Stimulated activated CD8-positive, alpha-beta memory T cell treated with anti-CD3 and anti-CD28 coated beads, Interleukin-2, amount 100 ng/mL, for 48 hours (primary cell): ENCODE results near the gene SULT1A1.
"Not testable (repeated sequence)": the region's sequence is repeated elsewhere in the genome, so short reads cannot be mapped to it uniquely, and the experiment has no call there.

ENCODE experiments used
- DNase-seq, 2 donors: peaks; one replicate each; pipeline ENCODE4 v3.0.0-alpha.2; 2020; ENCODE audit warnings: low read depth in 2 of 2

Gene SULT1A1

DNA sequence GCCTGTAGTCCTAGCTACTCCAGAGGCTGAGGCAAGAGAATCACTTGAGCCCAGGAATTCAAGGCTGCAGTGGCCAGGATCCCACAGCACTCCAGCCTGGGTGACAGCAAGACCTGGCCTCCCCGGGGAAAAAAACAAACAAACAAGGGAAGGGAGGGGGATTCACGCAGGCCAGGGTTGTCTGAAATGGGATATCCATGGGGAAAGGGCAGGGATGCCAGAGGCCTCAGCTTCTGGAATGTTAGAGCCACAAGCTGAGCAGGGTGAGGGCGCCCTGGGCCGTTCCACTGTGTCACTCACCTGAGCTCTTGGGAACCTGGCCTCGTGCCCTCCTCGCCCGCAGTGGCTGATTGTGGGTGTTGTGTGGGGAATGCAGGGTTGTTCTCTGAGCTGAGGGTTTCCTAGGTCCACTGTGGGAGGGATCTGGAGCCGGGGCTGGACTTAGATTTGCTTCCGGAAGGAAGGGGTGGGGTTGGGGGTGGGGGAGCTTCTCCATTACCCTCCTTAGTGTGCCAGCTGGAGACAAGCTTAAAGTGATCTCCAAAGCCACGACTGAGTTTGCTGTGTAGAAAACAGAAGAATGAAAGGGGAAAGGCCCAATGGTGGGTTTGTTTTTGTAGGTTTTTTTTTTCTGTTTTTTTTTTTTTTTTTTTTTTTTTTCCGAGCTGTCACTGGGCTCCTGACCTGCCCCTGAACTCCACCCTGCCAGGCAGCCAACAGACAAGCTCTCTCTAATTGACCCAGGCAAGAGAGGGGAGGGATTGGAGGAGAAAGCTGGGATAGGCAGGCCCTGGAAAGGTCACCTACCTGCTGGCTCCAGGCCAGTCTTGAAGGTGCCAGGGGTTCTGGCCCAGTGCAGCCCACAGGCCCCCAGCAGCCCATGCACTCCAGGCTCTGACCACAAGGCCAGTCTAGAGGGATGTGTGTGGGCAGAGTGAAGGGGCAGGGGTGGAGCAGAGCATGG is at the start of gene SULT1A1:
TSS of gene SULT1A1 (minus strand) at position 414 of the 964 bp plus-strand sequence. CDS start 1,189 bp downstream, outside the sequence.
- DNase-seq = no peak

- not testable (repeated sequence) for DNase-seq
These were observed 30.1 kb upstream of the SULT1A1 start for GRCh38 chr16:28639959-28640358.

GRCh38 chr16:28638359-28638758 is 28.5 kb upstream of the SULT1A1 start:
- not testable (repeated sequence) for DNase-seq

DNA sequence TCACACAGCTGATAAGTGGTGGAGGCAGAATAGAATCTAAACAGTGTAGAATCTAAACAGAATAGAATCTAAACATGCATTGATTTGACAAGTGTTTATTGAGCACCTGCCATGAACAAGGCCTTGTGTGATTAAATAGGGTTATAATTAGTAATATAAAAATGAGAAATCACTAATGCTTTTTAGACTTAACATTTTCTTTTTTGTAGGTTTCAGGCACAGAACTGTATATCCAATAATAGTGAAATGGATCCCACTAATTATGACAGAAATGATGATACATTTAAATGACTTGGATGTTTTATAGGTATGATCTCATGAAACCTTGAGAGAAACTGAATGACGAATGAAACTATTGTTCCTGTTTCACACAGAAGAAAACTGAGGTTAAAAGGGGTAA is 27.9 kb upstream of the SULT1A1 start, which contains the start of gene NPIPB8:
TSS of gene NPIPB8 (plus strand) at position 301 of the 400 bp plus-strand sequence. CDS start 296 bp downstream, outside the sequence.
- DNase-seq = not testable (repeated sequence)

- DNase-seq = not testable (repeated sequence)
These were observed 26.4 kb upstream of the SULT1A1 start for GRCh38 chr16:28636093-28636823.

DNA sequence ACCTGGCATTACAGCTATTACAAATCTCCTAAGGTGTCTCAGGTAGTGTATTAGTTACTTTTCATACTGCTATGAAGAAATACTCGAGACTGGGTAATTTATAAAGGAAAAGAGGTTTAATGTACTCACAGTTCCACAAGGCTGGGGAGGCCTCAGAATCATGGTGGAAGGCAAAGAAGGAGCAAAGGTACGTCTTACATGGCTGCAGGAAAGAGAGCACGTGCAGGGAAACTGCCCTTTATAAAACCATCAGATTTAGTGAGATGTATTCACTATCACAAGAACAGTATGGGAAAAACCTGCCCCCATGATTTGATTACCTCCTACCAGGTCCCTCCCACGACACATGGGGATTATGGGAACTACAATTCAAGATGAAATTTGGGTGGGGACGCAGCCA is 21.1 kb upstream of the SULT1A1 start:
- DNase-seq = not testable (repeated sequence)

DNA sequence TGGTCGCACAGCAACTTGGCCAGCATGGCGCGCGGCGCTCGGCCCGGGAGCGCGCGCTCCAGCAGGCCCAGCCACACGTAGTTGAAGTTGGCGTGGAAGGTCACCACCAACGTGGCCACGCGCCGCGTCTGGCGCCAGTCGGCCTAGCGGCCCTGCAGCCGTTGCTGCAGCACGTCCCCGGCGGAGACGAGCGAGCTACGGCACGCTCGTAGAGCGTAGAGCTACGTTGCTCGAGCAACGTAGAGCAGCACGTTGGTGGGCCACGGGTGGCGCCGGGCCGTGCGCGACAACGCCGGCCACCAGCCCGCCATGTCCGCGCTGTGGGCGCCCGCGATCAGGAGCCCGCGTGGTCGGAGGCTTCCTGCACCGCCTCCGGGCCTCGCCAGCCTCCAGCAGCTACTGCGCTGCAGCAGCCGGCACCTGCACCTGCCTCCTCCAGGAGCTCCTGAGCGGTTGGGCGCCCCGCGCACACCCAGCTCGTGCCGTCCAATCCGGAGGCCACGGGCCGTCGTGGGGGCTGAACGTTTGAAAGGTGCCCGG is 13.4 kb upstream of the SULT1A1 start:
- peak; percentile 52 to 57 for DNase-seq

- DNase-seq = peak in 1 of 2 donors; percentile 3
These were observed 12.8 kb upstream of the SULT1A1 start for GRCh38 chr16:28622532-28623171.

GRCh38 chr16:28621481-28622155 is 11.8 kb upstream of the SULT1A1 start:
- no peak for DNase-seq

DNA sequence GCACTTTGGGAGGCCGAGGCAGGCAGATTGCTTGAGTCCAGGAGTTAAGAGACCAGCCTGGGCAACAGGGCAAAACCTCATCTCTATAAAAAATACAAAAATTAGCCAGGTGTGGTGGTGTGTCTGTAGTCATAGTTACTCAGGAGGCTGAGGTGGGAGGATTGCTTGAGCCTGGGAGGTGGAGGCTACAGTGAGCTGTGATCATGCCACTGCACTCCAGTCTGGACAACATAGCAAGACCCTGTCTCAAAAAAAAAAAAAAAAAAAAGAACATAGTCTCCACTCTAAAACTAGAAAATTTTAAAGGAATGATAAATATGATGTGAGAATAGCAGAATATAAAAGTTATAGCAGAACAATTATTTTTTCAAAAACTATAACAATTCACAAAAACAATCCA is 10.5 kb upstream of the SULT1A1 start:
- not testable (repeated sequence) for DNase-seq

- no peak for DNase-seq
These were observed 8.0 kb upstream of the SULT1A1 start for GRCh38 chr16:28617874-28618273.

DNA sequence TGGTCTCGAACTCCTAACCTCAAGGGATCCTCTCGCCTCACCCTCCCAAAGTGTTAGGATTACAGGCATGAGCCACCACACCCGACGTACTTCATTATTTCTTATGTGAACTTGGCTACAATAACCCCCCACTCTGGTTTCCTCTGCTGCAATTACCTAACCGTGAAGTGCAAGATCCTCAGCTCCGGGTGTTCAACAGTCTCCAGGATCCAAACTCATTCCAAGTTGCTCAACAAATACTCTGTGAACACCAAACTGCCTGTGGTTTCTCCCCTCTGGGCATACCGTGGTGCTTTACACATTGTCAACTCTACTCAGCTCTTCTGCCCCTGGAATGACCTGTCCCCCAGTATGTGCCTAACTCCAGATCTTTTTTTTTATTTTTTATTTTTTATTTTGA is 6.8 kb upstream of the SULT1A1 start:
- DNase-seq = no peak

DNA sequence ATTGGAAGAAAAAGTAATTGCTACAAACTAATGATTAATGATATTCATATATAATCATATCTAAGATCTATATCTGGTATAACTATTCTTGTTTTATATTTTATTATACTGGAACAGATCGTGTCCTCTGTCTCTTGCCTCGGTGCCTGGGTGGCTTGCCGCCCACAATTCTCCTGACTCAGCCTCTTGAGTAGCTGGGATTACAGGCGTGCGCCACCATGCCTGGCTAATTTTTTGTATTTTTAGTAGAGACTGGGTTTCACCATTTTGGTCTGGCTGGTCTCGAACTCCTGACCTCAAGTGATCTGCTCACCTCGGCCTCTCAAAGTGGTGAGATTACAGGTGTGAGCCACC is 6.4 kb upstream of the SULT1A1 start:
- DNase-seq = not testable (repeated sequence)

GRCh38 chr16:28615486-28616223 is 5.8 kb upstream of the SULT1A1 start:
- peak in 1 of 2 donors; percentile 13 for DNase-seq

DNA sequence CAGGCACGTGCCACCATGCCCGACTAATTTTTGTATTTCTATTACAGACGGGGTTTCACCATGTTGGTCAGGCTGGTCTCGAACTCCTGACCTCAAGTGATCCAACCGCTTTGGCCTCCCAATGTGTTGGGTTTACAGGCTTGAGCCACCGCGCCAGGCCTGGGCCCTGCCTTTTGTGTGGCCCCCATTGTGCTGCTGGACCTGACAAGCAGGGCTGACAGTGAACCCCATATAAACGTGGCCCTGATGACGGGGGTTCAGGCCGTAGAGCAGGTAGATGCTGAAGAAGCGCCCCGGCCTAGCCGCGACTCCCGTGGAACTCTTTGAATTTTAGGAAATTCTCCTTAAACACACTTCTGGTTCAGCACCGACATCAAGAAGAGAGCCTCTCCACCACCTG is 4.7 kb upstream of the SULT1A1 start:
- DNase-seq = not testable (repeated sequence)

- not testable (repeated sequence) for DNase-seq
These were observed 4.1 kb upstream of the SULT1A1 start for GRCh38 chr16:28613912-28614311.

DNA sequence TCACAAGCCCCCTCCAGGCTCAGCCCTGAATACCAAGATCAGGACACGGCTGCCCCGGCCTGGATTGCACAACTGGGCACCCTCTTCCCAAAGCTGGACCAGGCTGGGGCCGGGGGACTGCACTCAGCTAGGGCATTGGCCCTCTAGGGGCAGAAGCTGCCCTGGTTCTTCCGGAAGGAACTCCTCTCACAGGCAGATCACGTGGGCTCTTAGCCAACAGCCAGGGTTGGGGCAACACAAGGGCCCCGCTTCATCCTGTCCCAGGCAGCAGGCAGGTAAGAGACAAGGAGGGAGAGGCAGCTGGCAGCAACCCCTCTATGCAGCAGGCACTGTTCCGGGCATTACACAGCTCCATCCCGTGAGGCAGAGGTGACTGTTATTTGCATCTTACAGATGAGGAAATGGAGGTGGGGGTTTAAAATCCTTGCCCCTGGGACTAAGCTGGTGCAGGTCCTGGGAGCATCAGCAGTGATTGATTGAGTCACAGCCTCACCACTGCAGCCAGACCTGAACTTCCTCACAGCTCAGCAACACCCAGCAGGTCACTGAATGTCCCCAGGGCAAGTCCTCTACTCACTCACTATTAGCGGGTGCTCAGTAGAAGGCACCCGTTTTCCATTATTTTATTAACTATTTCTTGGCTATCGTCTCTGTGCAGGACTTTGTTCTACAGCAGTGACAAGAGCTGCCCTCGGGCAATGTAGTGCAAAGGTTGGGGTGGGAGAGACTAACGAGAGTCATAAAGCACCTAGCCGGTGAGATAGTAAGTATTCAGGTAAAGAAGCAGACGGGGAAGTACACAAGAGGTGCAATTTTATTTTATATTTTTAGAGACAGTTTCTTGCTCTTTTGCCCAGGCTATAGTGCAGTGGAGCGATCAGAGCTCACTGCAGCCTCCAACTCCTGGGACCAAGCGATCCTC is 2.8 kb upstream of the SULT1A1 start:
- not testable (repeated sequence) for DNase-seq

GRCh38 chr16:28610595-28611191 is 849 bp upstream of the SULT1A1 start:
- no peak for DNase-seq
